Testis (tissue), 3 donors: Measurements from ENCODE around the gene NFKBIZ. TPM values are rescaled to one million over a fixed set of nuclear protein-coding genes. Genes with fewer than 3 reads are reported as not detected.
"Not testable (repeated sequence)": the region's sequence is repeated elsewhere in the genome, so short reads cannot be mapped to it uniquely, and the experiment has no call there.

Experiments used
- DNase-seq: peaks from one replicate; pipeline ENCODE4 v3.0.0-alpha.2; 2019
- H3K27ac ChIP-seq, 2 donors: fragments of 200-600 bp; sonication (generic); one replicate each; pipeline ENCODE4 v1.5.1; 2019
- H3K27me3 ChIP-seq: fragments of 200-600 bp; sonication (generic); one replicate; pipeline ENCODE4 v1.5.1; 2019
- H3K36me3 ChIP-seq: fragments of 200-600 bp; sonication (generic); one replicate; pipeline ENCODE4 v1.5.1; 2017; ENCODE audit warnings: low read depth; ENCODE audit errors: missing control alignments
- H3K4me1 ChIP-seq: fragments of 200-600 bp; sonication (generic); one replicate; pipeline ENCODE4 v1.5.1; 2019
- H3K4me3 ChIP-seq, 2 donors: fragments of 200-600 bp; sonication (generic); one replicate each; pipeline ENCODE4 v1.5.1; 2017 to 2019
- H3K9me3 ChIP-seq: fragments of 200-600 bp; sonication (generic); one replicate; pipeline ENCODE4 v1.5.1; 2017
- CTCF ChIP-seq, 3 experiments: fragments of 450-650 bp in 2 of 3; fragments of 200-600 bp in 1 of 3; sonication (generic) in 1 of 3; IDR thresholded peaks; one replicate each; pipeline ENCODE4 v1.5.1; 2016 to 2019; ENCODE audit warnings: antibody characterized with exemption in 3 of 3, mild to moderate bottlenecking in 2 of 3, moderate library complexity in 1 of 3
- POLR2A ChIP-seq: fragments of 450-650 bp; IDR thresholded peaks from one replicate; pipeline ENCODE4 v1.6.1; 2017; ENCODE audit warnings: antibody characterized with exemption, mild to moderate bottlenecking, moderate library complexity
- WGBS, 2 donors: methylation state at CpG; one replicate each; pipeline ENCODE4 v1.1.5; 2018; 5-methylcytosine and 5-hydroxymethylcytosine counted together
- intact Hi-C: fragments of 100-400 bp; cut with DNase I; formaldehyde crosslinking; loops from one replicate; pipeline ENCODE4 v1.15.1; 2023; ENCODE audit warnings: low total_unique reads
- polyA plus RNA-seq: library from polyadenylated mRNA; stranded (reverse); fragments of 350-450 nt; fragmentation: Illumina TruSeq; extraction: RNeasy Lipid Tissue Mini Kit (QIAGEN cat#74804); gene quantifications from one replicate; pipeline ENCODE4 v1.2.3, GENCODE V29; 2014; ENCODE audit warnings: low read depth, low replicate concordance; ENCODE audit not compliant: insufficient read depth
- total RNA-seq, 2 donors: library from RNA; depleted of rRNA; stranded (reverse); fragments of >200 nt; gene quantifications; one replicate each; pipeline ENCODE4 v1.2.3, GENCODE V29; 2016

Gene NFKBIZ
- total and polyA plus RNA-seq, 3 donors from 2014 or later = 5.4 to 14.7 (median 6.9) TPM

GRCh38 chr3:101879623-101880284 lies 30.4 kb downstream of the NFKBIZ start:
- 65 to 66% methylated on average over 5 of the region's 5 CpGs for WGBS, 2 donors
- DNase-seq = no peak
- H3K4me3 ChIP-seq = no peak overlapping the region
- no peaks in the 10 kb centered on the region for H3K9me3 ChIP-seq
- H3K27me3 ChIP-seq = no peaks in the 10 kb centered on the region
- H3K36me3 ChIP-seq = no peaks in the 10 kb centered on the region
- intact Hi-C loops = no loop called here
- H3K4me1 ChIP-seq = no peaks in the 10 kb centered on the region
- TF ChIP-seq POLR2A (no peak), CTCF (IDR thresholded peaks at IDR 0.05) (no peak)
- H3K27ac ChIP-seq = no peak overlapping the region

- whole genome bisulfite sequencing, 2 donors = 86 to 89% methylated on average over 1 of the region's 1 CpG
- TF ChIP-seq CTCF (IDR thresholded peaks at IDR 0.05) = no peak
- no peak for TF ChIP-seq POLR2A
- Histone ChIP-seq H3K27ac (no peak overlapping the region), H3K27me3 (no peaks in the 10 kb centered on the region), H3K36me3 (no peaks in the 10 kb centered on the region), H3K9me3 (no peaks in the 10 kb centered on the region), H3K4me3 (no peak overlapping the region), H3K4me1 (no peaks in the 10 kb centered on the region)
- DNase-seq = no peak
- intact Hi-C loops = no loop called here
Observed at GRCh38 chr3:101884776-101885175, 35.5 kb downstream of the NFKBIZ start.

- H3K27me3 ChIP-seq, H3K36me3 ChIP-seq, H3K4me3 ChIP-seq, H3K27ac ChIP-seq, intact Hi-C loops, H3K4me1 ChIP-seq, DNase-seq, H3K9me3 ChIP-seq: not testable (repeated sequence)
- 96 to 100% methylated on average over 3 of the region's 3 CpGs for WGBS, 2 donors
Observed at GRCh38 chr3:101885584-101885983, 36.3 kb downstream of the NFKBIZ start.

GRCh38 chr3:101886626-101887025 lies 37.3 kb downstream of the NFKBIZ start:
- intact Hi-C loops = no loop called here
- DNase-seq = no peak
- WGBS, 2 donors = 91 to 96% methylated on average over 3 of the region's 3 CpGs
- no peaks in the 10 kb centered on the region for H3K9me3 ChIP-seq
- no peak for TF ChIP-seq POLR2A
- TF ChIP-seq CTCF (IDR thresholded peaks at IDR 0.05) = no peak
- H3K27ac ChIP-seq = no peak overlapping the region
- H3K4me3 ChIP-seq = no peak overlapping the region
- H3K27me3 ChIP-seq = no peaks in the 10 kb centered on the region
- no peaks in the 10 kb centered on the region for H3K36me3 ChIP-seq
- no peaks in the 10 kb centered on the region for H3K4me1 ChIP-seq

GRCh38 chr3:101888653-101889052 lies 39.3 kb downstream of the NFKBIZ start:
- 62 to 63% methylated on average over 3 of the region's 3 CpGs for WGBS, 2 donors
- DNase-seq = no peak
- intact Hi-C loops = no loop called here

More at GRCh38 chr3:101888653-101889052, 39.3 kb downstream of the NFKBIZ start:
- Histone ChIP-seq H3K4me1 (no peaks in the 10 kb centered on the region), H3K36me3 (no peaks in the 10 kb centered on the region), H3K9me3 (no peaks in the 10 kb centered on the region), H3K27me3 (no peaks in the 10 kb centered on the region), H3K4me3 (no peak overlapping the region), H3K27ac (no peak overlapping the region)
- no peak for TF ChIP-seq POLR2A
- TF ChIP-seq CTCF (IDR thresholded peaks at IDR 0.05) = no peak
